ENCODE results near the gene TBC1D5.

DNA sequence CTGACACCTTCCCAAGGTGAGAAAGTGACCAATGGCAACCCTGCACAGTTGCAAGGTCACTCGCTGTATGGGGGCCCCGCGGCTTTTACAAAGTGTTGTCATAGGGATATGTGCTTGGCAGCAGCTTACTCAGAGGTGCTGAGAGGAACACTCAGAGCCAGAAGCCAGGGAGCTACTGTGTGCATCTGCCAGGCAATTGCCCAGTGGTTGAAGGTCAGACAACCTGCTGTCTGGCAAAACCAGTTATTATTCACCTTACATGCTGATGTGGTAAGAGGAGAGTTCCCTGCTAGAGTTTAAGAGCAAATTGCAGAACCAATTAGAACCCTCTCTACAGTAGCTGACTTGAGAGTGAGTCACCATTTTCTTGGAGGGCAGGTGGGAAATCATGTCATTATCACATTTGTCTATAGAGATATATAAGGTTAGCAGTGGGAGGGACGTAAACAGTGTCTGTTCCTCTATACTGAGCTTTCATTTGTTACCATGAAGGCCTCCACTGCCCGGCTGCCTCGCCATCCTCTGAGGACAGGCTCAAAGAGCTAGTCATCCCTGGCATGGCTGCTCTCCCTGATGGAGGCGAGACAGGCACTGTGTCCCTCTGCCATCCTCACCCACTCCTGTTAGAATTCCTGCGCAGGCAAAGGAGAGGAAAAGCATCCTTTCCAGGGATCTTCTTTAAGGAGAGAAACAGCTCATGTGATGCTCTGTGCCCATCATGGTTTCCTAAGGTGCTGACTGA is 583.3 kb downstream of the TBC1D5 start:
- no peak for TF ChIP-seq GLIS3 (CRISPR knock-in tag; IDR thresholded peaks at IDR 0.05)
- TF ChIP-seq TCF4 (CRISPR knock-in tag; IDR thresholded peaks at IDR 0.05; ENCODE audit: borderline replicate concordance), result no peak
- no peak for TF ChIP-seq ARNTL (CRISPR knock-in tag; IDR thresholded peaks at IDR 0.05; ENCODE audit: borderline replicate concordance, low read depth)
- TF ChIP-seq, protein P1, sequence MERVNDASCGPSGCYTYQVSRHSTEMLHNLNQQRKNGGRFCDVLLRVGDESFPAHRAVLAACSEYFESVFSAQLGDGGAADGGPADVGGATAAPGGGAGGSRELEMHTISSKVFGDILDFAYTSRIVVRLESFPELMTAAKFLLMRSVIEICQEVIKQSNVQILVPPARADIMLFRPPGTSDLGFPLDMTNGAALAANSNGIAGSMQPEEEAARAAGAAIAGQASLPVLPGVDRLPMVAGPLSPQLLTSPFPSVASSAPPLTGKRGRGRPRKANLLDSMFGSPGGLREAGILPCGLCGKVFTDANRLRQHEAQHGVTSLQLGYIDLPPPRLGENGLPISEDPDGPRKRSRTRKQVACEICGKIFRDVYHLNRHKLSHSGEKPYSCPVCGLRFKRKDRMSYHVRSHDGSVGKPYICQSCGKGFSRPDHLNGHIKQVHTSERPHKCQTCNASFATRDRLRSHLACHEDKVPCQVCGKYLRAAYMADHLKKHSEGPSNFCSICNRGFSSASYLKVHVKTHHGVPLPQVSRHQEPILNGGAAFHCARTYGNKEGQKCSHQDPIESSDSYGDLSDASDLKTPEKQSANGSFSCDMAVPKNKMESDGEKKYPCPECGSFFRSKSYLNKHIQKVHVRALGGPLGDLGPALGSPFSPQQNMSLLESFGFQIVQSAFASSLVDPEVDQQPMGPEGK (CRISPR knock-in tag; IDR thresholded peaks at IDR 0.05; ENCODE audit: borderline replicate concordance), result no peak
- no peak for TF ChIP-seq ZNF8 (CRISPR knock-in tag; IDR thresholded peaks at IDR 0.05)

Measured in SK-N-SH treated with all-trans-retinoic acid at 6 μM for 48 hours (cell line).